ENCODE data around the gene STK10. TPM values are rescaled to one million over a fixed set of nuclear protein-coding genes. Genes with fewer than 3 reads are reported as not detected.

STK10 gene
- total RNA-seq, 4 donors from 2014 or later = 32.6 to 61.6 (median 43.1) TPM

- no peak for TF ChIP-seq CTCF (IDR thresholded peaks at IDR 0.05; ENCODE audit: low read depth)
These were observed 16.9 kb downstream of the STK10 start for GRCh38 chr5:172171118-172171517.

- no peak for TF ChIP-seq CTCF (IDR thresholded peaks at IDR 0.05; ENCODE audit: low read depth)
These were observed 17.7 kb downstream of the STK10 start for GRCh38 chr5:172170251-172170701.

- TF ChIP-seq CTCF (IDR thresholded peaks at IDR 0.05; ENCODE audit: low read depth) = no peak
These were observed 18.8 kb downstream of the STK10 start for GRCh38 chr5:172169216-172169615.

GRCh38 chr5:172168311-172168710 is 19.7 kb downstream of the STK10 start:
- TF ChIP-seq CTCF (IDR thresholded peaks at IDR 0.05; ENCODE audit: low read depth) = no peak

- TF ChIP-seq CTCF (IDR thresholded peaks at IDR 0.05; ENCODE audit: low read depth) = no peak
These were observed 20.1 kb downstream of the STK10 start for GRCh38 chr5:172167895-172168294.

- TF ChIP-seq CTCF (IDR thresholded peaks at IDR 0.05; ENCODE audit: low read depth) = no peak
These were observed 21.8 kb downstream of the STK10 start for GRCh38 chr5:172166030-172166826.

GRCh38 chr5:172165465-172165864 is 22.6 kb downstream of the STK10 start:
- no peak for TF ChIP-seq CTCF (IDR thresholded peaks at IDR 0.05; ENCODE audit: low read depth)
